ENCODE measurements around the gene MLXIPL.
A peak's percentile ranks its signal among the peaks of the same experiment; 100 is the strongest.
"Not testable (repeated sequence)": the region's sequence is repeated elsewhere in the genome, so short reads cannot be mapped to it uniquely, and the experiment has no call there.

Gene MLXIPL

GRCh38 chr7:73618538-73618937 is 5.8 kb downstream of the MLXIPL start:
- peaks cover 22% of the 10 kb centered on the region for H3K27me3 ChIP-seq (replicated peaks)
- no peak overlapping the region for H3K27ac ChIP-seq
- in situ Hi-C loops (cut with HindIII; ENCODE audit: low pct_ligation_motif_present, low sequenced_read_pairs), result no loop called here
- no peak for DNase-seq
- H3K4me3 ChIP-seq (ENCODE audit: low read depth, low read length), result no peak overlapping the region
- no peak for TF ChIP-seq CTCF (IDR thresholded peaks at IDR 0.05; ENCODE audit: low read depth, low read length, missing control alignments)
- H3K36me3 ChIP-seq (replicated peaks), result no peaks in the 10 kb centered on the region

- peaks cover 11% of the 10 kb centered on the region for H3K27me3 ChIP-seq (replicated peaks)
Measured at GRCh38 chr7:73617520-73617919, 6.8 kb downstream of the MLXIPL start.

GRCh38 chr7:73615886-73616285 is 8.4 kb downstream of the MLXIPL start:
- no peaks in the 10 kb centered on the region for H3K36me3 ChIP-seq (replicated peaks)
- DNase-seq, result no peak
- H3K4me3 ChIP-seq (ENCODE audit: low read depth, low read length), result no peak overlapping the region
- H3K27me3 ChIP-seq (replicated peaks), result peaks cover 3% of the 10 kb centered on the region
- peak; percentile 49 for TF ChIP-seq CTCF (IDR thresholded peaks at IDR 0.05; ENCODE audit: low read depth, low read length, missing control alignments)
- H3K27ac ChIP-seq, result no peak overlapping the region
- in situ Hi-C loops (cut with HindIII; ENCODE audit: low pct_ligation_motif_present, low sequenced_read_pairs), result no loop called here

More at GRCh38 chr7:73617520-73617919, 6.8 kb downstream of the MLXIPL start:
- H3K4me3 ChIP-seq (ENCODE audit: low read depth, low read length); in situ Hi-C loops (cut with HindIII; ENCODE audit: low pct_ligation_motif_present, low sequenced_read_pairs); H3K36me3 ChIP-seq (replicated peaks); DNase-seq; H3K27ac ChIP-seq: not testable (repeated sequence)

- H3K36me3 ChIP-seq (replicated peaks); H3K4me3 ChIP-seq (ENCODE audit: low read depth, low read length); H3K27ac ChIP-seq; DNase-seq; in situ Hi-C loops (cut with HindIII; ENCODE audit: low pct_ligation_motif_present, low sequenced_read_pairs); H3K27me3 ChIP-seq (replicated peaks): not testable (repeated sequence)
Measured at GRCh38 chr7:73614937-73615336, 9.4 kb downstream of the MLXIPL start.

GRCh38 chr7:73613954-73614735 is 10.2 kb downstream of the MLXIPL start:
- no peaks in the 10 kb centered on the region for H3K36me3 ChIP-seq (replicated peaks)
- no peak for DNase-seq
- in situ Hi-C loops (cut with HindIII; ENCODE audit: low pct_ligation_motif_present, low sequenced_read_pairs), result no loop called here
- H3K27me3 ChIP-seq (replicated peaks), result peaks cover 3% of the 10 kb centered on the region
- no peak for TF ChIP-seq CTCF (IDR thresholded peaks at IDR 0.05; ENCODE audit: low read depth, low read length, missing control alignments)
- H3K27ac ChIP-seq, result no peak overlapping the region
- no peak overlapping the region for H3K4me3 ChIP-seq (ENCODE audit: low read depth, low read length)

GRCh38 chr7:73612598-73613269 is 11.6 kb downstream of the MLXIPL start:
- peak; percentile 50 for TF ChIP-seq CTCF (IDR thresholded peaks at IDR 0.05; ENCODE audit: low read depth, low read length, missing control alignments)
- H3K27me3 ChIP-seq (replicated peaks), result peaks cover 3% of the 10 kb centered on the region
- no peak overlapping the region for H3K4me3 ChIP-seq (ENCODE audit: low read depth, low read length)
- H3K36me3 ChIP-seq (replicated peaks), result no peaks in the 10 kb centered on the region
- in situ Hi-C loops (cut with HindIII; ENCODE audit: low pct_ligation_motif_present, low sequenced_read_pairs), result no loop called here
- DNase-seq, result peak; percentile 25
- H3K27ac ChIP-seq, result no peak overlapping the region

Data from brain microvascular endothelial cell (primary cell).